B cell (primary cell): Measurements from ENCODE around the gene ARHGEF7. TPM values are rescaled to one million over a fixed set of nuclear protein-coding genes. Genes with fewer than 3 reads are reported as not detected.

Experiments used
- ATAC-seq: fragments of 200-7000 bp; cut with Tn5 transposase; one replicate; pipeline ENCODE4 v1.10.0; 2021; ENCODE audit warnings: low read depth, mild to moderate bottlenecking, moderate number of reproducible peaks, moderate library complexity
- CTCF ChIA-PET: fragments of 350-600 bp; sonication (Branson Sonifier 250); formaldehyde crosslinking; loops from one replicate; lab custom pipeline; 2021; ENCODE audit warnings: antibody characterized with exemption, inconsistent platforms; lab: Charles Lee
- POLR2A ChIA-PET: fragments of 350-600 bp; sonication (Branson Sonifier 250); formaldehyde crosslinking; loops from one replicate; lab custom pipeline; 2021; ENCODE audit warnings: antibody characterized with exemption; lab: Charles Lee
- DNase-seq: peaks from one replicate; pipeline ENCODE4 v3.0.0; 2013
- H2AFZ ChIP-seq: 2 replicates; pipeline ENCODE4 v1.6.1; 2012; ENCODE audit warnings: mild to moderate bottlenecking, low read depth, low read length; ENCODE audit not compliant: insufficient read depth, poor library complexity, severe bottlenecking
- H3K27ac ChIP-seq, 2 donors: 1 replicate in 1 of 2; 2 replicates in 1 of 2; pipeline ENCODE4 v1.5.1; 2012 to 2013; ENCODE audit warnings: low read length in 2 of 2, mild to moderate bottlenecking in 2 of 2, moderate library complexity in 1 of 2
- H3K27me3 ChIP-seq, 4 experiments: fragments of 200-600 bp in 1 of 4; sonication (generic) in 1 of 4; replicated peaks in 1 of 4; 1 replicate in 2 of 4; 2 replicates in 2 of 4; pipeline versions ENCODE4 v1.6.1 to v1.7.0; 2013 to 2016; ENCODE audit warnings: low read length in 3 of 4, mild to moderate bottlenecking in 2 of 4, mixed read lengths in 1 of 4, moderate library complexity in 1 of 4; ENCODE audit not compliant: insufficient read depth in 4 of 4, control insufficient read depth in 3 of 4; ENCODE audit errors: control extremely low read depth in 1 of 4
- H3K36me3 ChIP-seq, 2 experiments: replicated peaks in 1 of 2; 1 replicate in 1 of 2; 2 replicates in 1 of 2; pipeline versions ENCODE4 v1.6.1 to v1.7.1; 2013; ENCODE audit warnings: low read length in 1 of 2; ENCODE audit not compliant: insufficient read depth in 2 of 2, control insufficient read depth in 1 of 2; ENCODE audit errors: control extremely low read depth in 1 of 2, extremely low read depth in 1 of 2
- H3K4me1 ChIP-seq, 2 donors: fragments of 200-600 bp in 1 of 2; sonication (generic) in 1 of 2; 1 replicate in 1 of 2; 2 replicates in 1 of 2; pipeline versions ENCODE4 v1.5.1 to v1.6.1; 2013 to 2017; ENCODE audit warnings: low read length in 2 of 2; ENCODE audit not compliant: control insufficient read depth in 2 of 2, insufficient read depth in 2 of 2
- H3K4me2 ChIP-seq: replicated peaks from 2 replicates; pipeline ENCODE3; 2012; ENCODE audit warnings: mild to moderate bottlenecking, low read depth, low read length; ENCODE audit not compliant: poor library complexity, severe bottlenecking
- H3K4me3 ChIP-seq, 5 experiments: fragments of 200-600 bp in 1 of 5; sonication (generic) in 1 of 5; 1 replicate in 3 of 5; 2 replicates in 2 of 5; pipeline versions ENCODE4 v1.5.1 to v1.7.0; 2011 to 2016; ENCODE audit warnings: low read length in 4 of 5, mild to moderate bottlenecking in 4 of 5, low read depth in 2 of 5, control low read depth in 1 of 5, moderate library complexity in 1 of 5; ENCODE audit not compliant: insufficient read depth in 1 of 5; ENCODE audit errors: control extremely low read depth in 1 of 5, extremely low read depth in 1 of 5
- H3K79me2 ChIP-seq: fragments of 200-600 bp; sonication (generic); one replicate; pipeline ENCODE4 v1.6.0; 2016; ENCODE audit warnings: low read length; ENCODE audit not compliant: control insufficient read depth, insufficient read depth
- H3K9ac ChIP-seq: fragments of 200-600 bp; sonication (generic); 2 replicates; pipeline ENCODE4 v1.6.1; 2017; ENCODE audit warnings: mild to moderate bottlenecking, low read length, moderate library complexity
- H3K9me3 ChIP-seq, 3 donors: one replicate each; pipeline versions ENCODE4 v1.6.1 to v1.7.1; 2013; ENCODE audit warnings: low read length in 2 of 3; ENCODE audit not compliant: control insufficient read depth in 2 of 3, insufficient read depth in 1 of 3; ENCODE audit errors: control extremely low read depth in 1 of 3
- H4K20me1 ChIP-seq: 2 replicates; pipeline ENCODE4 v1.6.0; 2012; ENCODE audit warnings: mild to moderate bottlenecking, low read length; ENCODE audit not compliant: insufficient read depth, control insufficient read depth, poor library complexity, severe bottlenecking
- H3K27ac Mint-ChIP-seq: one replicate; pipeline ENCODE4 v1.8.0; 2021; ENCODE audit warnings: mixed read lengths
- H3K27me3 Mint-ChIP-seq: one replicate; pipeline ENCODE4 v1.8.0; 2021; ENCODE audit warnings: mixed read lengths
- H3K4me1 Mint-ChIP-seq: one replicate; pipeline ENCODE4 v1.8.0; 2021; ENCODE audit warnings: mixed read lengths
- H3K4me3 Mint-ChIP-seq: one replicate; pipeline ENCODE4 v1.8.0; 2021; ENCODE audit warnings: mixed read lengths
- H3K9me3 Mint-ChIP-seq: one replicate; pipeline ENCODE4 v1.8.0; 2022; ENCODE audit warnings: mixed read lengths; ENCODE audit not compliant: insufficient read depth
- EZH2 ChIP-seq: IDR thresholded peaks from 2 replicates; pipeline ENCODE4 v1.6.1; 2012; ENCODE audit warnings: borderline replicate concordance, low read depth, mild to moderate bottlenecking, moderate library complexity, low read length; ENCODE audit not compliant: insufficient read depth, poor library complexity, severe bottlenecking
- WGBS: methylation state at CpG from one replicate; pipeline ENCODE4 v1.1.5; 2013; ENCODE audit warnings: missing lambda C conversion rate; ENCODE audit not compliant: insufficient coverage; 5-methylcytosine and 5-hydroxymethylcytosine counted together
- intact Hi-C: fragments of 100-400 bp; cut with micrococcal nuclease; formaldehyde crosslinking; loops from one replicate; pipeline ENCODE4 v1.10.0; 2022
- polyA plus RNA-seq: library from polyadenylated mRNA; depleted of rRNA; stranded (reverse); fragments of >200 nt; gene quantifications from 2 replicates; pipeline ENCODE4 v1.2.3, GENCODE V29; 2012
- total RNA-seq, 2 donors: library from RNA; stranded (reverse); fragments of 120-200 nt in 1 of 2; gene quantifications; 1 replicate in 1 of 2; 2 replicates in 1 of 2; pipeline versions ENCODE4 v1.2.3 to v1.2.4, GENCODE V29; 2013 to 2022
- TF ChIP-seq, protein P1 (sequence below): fragments of 200-600 bp; IDR thresholded peaks from one replicate; pipeline ENCODE4 v1.8.0; 2022; ENCODE audit warnings: antibody characterized with exemption, mild to moderate bottlenecking

ARHGEF7 gene
- total and polyA plus RNA-seq, 2 donors (not counting 1 experiment from before 2014, with no cell fraction given) = 62.3 to 125 TPM

DNA sequence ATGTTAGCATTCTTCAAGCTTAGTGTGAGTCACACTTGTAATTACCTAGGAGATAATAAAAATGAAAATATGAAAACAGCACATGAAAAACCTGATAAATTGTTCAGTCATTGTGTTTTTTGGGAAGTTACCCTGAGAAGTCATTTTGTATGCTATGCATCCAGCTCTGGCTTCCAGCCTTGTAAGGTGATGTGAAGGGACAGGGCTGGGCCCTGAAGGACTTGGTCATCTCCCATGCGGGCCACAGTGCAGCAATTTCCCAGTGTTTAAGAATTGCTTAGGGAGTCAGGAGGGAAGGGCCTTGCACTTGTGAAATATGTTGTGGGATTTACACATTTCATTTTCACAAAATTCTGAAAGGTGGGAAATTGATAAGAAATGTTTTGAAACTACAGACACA, 41.3 kb downstream of the ARHGEF7 start:
- WGBS = 100% methylated on average over 1 of the region's 1 CpG
- H3K9ac ChIP-seq = no peak overlapping the region
- ChIA-PET POLR2A (no interaction called here), CTCF (interaction anchor here (0.8 to 1.2 kb wide), 4 partner anchors 42 to 88 kb away, joined by 3 to 4 read pairs (median 3); no protein-coding TSS in a partner anchor)
- no peak overlapping the region for H3K27ac ChIP-seq
- H3K4me1 ChIP-seq = peaks cover 23 to 27% of the 10 kb centered on the region in 2 donors
- DNase-seq = no peak
- peaks cover 47% of the 10 kb centered on the region for H3K4me1 Mint-ChIP-seq
- intact Hi-C loops = loop anchor here (10.0 kb wide), 1 partner anchor 1428 kb away; the partner anchor contains the start of gene TUBGCP3
- no peaks in the 10 kb centered on the region for H3K9me3 ChIP-seq
- peaks cover 0 to 20% of the 10 kb centered on the region in 2 experiments for H3K36me3 ChIP-seq
- H3K4me3 ChIP-seq = no peak overlapping the region
- H3K27ac Mint-ChIP-seq = no peak overlapping the region
- H3K4me3 Mint-ChIP-seq = no peak overlapping the region
- no peak overlapping the region for H3K4me2 ChIP-seq
- no peaks in the 10 kb centered on the region for H3K9me3 Mint-ChIP-seq
- no peaks in the 10 kb centered on the region for H3K27me3 ChIP-seq
- no peak overlapping the region for H2AFZ ChIP-seq
- peaks cover 72% of the 10 kb centered on the region for H3K79me2 ChIP-seq
- no peaks in the 10 kb centered on the region for H3K27me3 Mint-ChIP-seq
- ATAC-seq = no peak
- peaks cover 41% of the 10 kb centered on the region for H4K20me1 ChIP-seq
- TF ChIP-seq, protein P1, sequence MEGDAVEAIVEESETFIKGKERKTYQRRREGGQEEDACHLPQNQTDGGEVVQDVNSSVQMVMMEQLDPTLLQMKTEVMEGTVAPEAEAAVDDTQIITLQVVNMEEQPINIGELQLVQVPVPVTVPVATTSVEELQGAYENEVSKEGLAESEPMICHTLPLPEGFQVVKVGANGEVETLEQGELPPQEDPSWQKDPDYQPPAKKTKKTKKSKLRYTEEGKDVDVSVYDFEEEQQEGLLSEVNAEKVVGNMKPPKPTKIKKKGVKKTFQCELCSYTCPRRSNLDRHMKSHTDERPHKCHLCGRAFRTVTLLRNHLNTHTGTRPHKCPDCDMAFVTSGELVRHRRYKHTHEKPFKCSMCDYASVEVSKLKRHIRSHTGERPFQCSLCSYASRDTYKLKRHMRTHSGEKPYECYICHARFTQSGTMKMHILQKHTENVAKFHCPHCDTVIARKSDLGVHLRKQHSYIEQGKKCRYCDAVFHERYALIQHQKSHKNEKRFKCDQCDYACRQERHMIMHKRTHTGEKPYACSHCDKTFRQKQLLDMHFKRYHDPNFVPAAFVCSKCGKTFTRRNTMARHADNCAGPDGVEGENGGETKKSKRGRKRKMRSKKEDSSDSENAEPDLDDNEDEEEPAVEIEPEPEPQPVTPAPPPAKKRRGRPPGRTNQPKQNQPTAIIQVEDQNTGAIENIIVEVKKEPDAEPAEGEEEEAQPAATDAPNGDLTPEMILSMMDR = no peak
- TF ChIP-seq EZH2 = no peak

DNA sequence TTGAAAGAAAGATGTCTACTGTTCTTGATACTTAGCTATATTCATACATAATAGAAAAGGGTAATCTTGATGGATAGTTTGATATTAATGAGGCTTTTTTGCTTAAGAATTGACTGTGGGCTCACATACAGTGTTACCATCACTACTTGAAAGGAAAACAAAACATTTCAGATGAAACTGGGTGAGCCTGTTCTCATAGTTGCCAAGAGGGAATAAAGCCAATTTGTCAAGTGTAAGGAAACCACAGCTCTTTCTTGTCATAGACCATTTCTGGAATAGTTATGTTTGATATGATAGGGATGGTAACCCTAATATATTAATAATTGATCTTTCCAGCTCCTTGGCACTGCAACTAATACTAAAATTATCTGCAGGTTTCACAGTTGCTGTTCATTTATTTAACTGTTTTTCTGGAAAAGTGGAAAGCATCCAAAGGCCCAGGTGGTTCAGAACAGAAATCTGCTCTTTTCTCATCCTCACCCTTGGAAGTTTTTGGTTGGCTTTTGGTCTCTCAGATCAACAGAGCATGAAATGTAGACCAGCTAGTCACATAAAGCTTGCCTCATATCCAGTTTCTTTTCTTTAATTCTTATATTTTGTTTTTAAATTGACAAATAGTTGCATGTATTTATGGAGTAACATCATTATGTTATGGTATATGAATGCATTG, 43.2 kb downstream of the ARHGEF7 start:
- CTCF ChIA-PET = interaction anchor here (0.6 to 2.1 kb wide), 7 partner anchors 13 to 243 kb away, joined by 3 to 11 read pairs (median 4); no protein-coding TSS in a partner anchor
- Histone ChIP-seq H3K4me2 (no peak overlapping the region), H3K9ac (no peak overlapping the region), H3K9me3 (no peaks in the 10 kb centered on the region), H3K27me3 (no peaks in the 10 kb centered on the region), H3K4me3 (no peak overlapping the region), H3K4me1 (peaks cover 34 to 41% of the 10 kb centered on the region in 2 donors), H3K36me3 (peaks cover 0 to 21% of the 10 kb centered on the region in 2 experiments), H3K79me2 (peaks cover 91% of the 10 kb centered on the region), H4K20me1 (peaks cover 48% of the 10 kb centered on the region), H3K27ac (no peak overlapping the region), H2AFZ (no peak overlapping the region)
- H3K9me3 Mint-ChIP-seq = no peaks in the 10 kb centered on the region
- no peak overlapping the region for H3K27ac Mint-ChIP-seq
- no peak overlapping the region for H3K4me3 Mint-ChIP-seq
- intact Hi-C loops = loop anchor here (10.0 kb wide), 1 partner anchor 1427 kb away; the partner anchor contains the start of gene TUBGCP3
- POLR2A ChIA-PET = no interaction called here
- no peak for ATAC-seq
- no peak for DNase-seq
- TF ChIP-seq EZH2 = no peak
- TF ChIP-seq, protein P1 = no peak
- H3K27me3 Mint-ChIP-seq = no peaks in the 10 kb centered on the region
- peaks cover 58% of the 10 kb centered on the region for H3K4me1 Mint-ChIP-seq
